Measurements from ENCODE around the gene NCOA7.
"Not testable (repeated sequence)": the region's sequence is repeated elsewhere in the genome, so short reads cannot be mapped to it uniquely, and the experiment has no call there.

The NCOA7 gene

GRCh38 chr6:125792680-125793079 lies 1.9 kb downstream of the NCOA7 start:
- DNase-seq, result no peak

GRCh38 chr6:125793280-125793679 lies 2.5 kb downstream of the NCOA7 start:
- DNase-seq, result no peak

GRCh38 chr6:125793863-125794262 lies 3.1 kb downstream of the NCOA7 start:
- DNase-seq, result peak; percentile 48

- no peak for DNase-seq
Measured at GRCh38 chr6:125794342-125795137, 3.8 kb downstream of the NCOA7 start.

GRCh38 chr6:125795301-125795700 lies 4.5 kb downstream of the NCOA7 start:
- DNase-seq, result no peak

GRCh38 chr6:125797120-125797885 lies 6.5 kb downstream of the NCOA7 start:
- DNase-seq, result no peak

GRCh38 chr6:125797886-125798444 lies 7.2 kb downstream of the NCOA7 start:
- DNase-seq, result no peak

- DNase-seq, result no peak
Measured at GRCh38 chr6:125798734-125799508, 8.2 kb downstream of the NCOA7 start.

- no peak for DNase-seq
Measured at GRCh38 chr6:125802383-125802782, 11.6 kb downstream of the NCOA7 start.

- DNase-seq, result no peak
Measured at GRCh38 chr6:125802943-125803377, 12.2 kb downstream of the NCOA7 start.

- peak; percentile 43 for DNase-seq
Measured at GRCh38 chr6:125804264-125804663, 13.5 kb downstream of the NCOA7 start.

- DNase-seq, result not testable (repeated sequence)
Measured at GRCh38 chr6:125804866-125805425, 14.2 kb downstream of the NCOA7 start.

- no peak for DNase-seq
Measured at GRCh38 chr6:125806813-125807212, 16.1 kb downstream of the NCOA7 start.

GRCh38 chr6:125807293-125807692 lies 16.5 kb downstream of the NCOA7 start:
- DNase-seq, result no peak

GRCh38 chr6:125808060-125808459 lies 17.3 kb downstream of the NCOA7 start:
- no peak for DNase-seq

- no peak for DNase-seq
Measured at GRCh38 chr6:125808591-125808990, 17.8 kb downstream of the NCOA7 start.

- DNase-seq, result no peak
Measured at GRCh38 chr6:125809570-125810170, 18.9 kb downstream of the NCOA7 start.

GRCh38 chr6:125810445-125810844 lies 19.7 kb downstream of the NCOA7 start:
- no peak for DNase-seq

GRCh38 chr6:125811259-125811658 lies 20.5 kb downstream of the NCOA7 start:
- no peak for DNase-seq

- DNase-seq, result no peak
Measured at GRCh38 chr6:125812394-125813292, 21.9 kb downstream of the NCOA7 start.

- no peak for DNase-seq
Measured at GRCh38 chr6:125814481-125814880, 23.7 kb downstream of the NCOA7 start.

Measured in CD4-positive, alpha-beta T cell treated with Interleukin-21 for 1 hour (primary cell).